Kidney (tissue), 14 donors: Measurements from ENCODE around the gene ORMDL1. TPM values are rescaled to one million over a fixed set of nuclear protein-coding genes. Genes with fewer than 3 reads are reported as not detected.

Source experiments
- DNase-seq, 5 donors: peaks; one replicate each; pipeline ENCODE4 v3.0.0-alpha.2; 2013 to 2020
- FAIRE-seq: peaks from 2 replicates; lab custom pipeline; 2012; peaks lifted over from hg19 to GRCh38; lab: Jason Lieb, UNC
- H3K27ac ChIP-seq, 2 donors: one replicate each; pipeline ENCODE4 v1.7.0; 2013; ENCODE audit warnings: low read depth in 2 of 2, low read length in 2 of 2, inconsistent platforms in 1 of 2
- H3K27me3 ChIP-seq: one replicate; pipeline ENCODE4 v1.7.1; 2013; ENCODE audit warnings: low read length, inconsistent platforms; ENCODE audit not compliant: control insufficient read depth, insufficient read depth
- H3K36me3 ChIP-seq, 3 donors: one replicate each; pipeline versions ENCODE4 v1.7.0 to v1.7.1; 2013; ENCODE audit warnings: low read length in 3 of 3, control low read depth in 1 of 3, inconsistent platforms in 1 of 3; ENCODE audit not compliant: insufficient read depth in 3 of 3, control insufficient read depth in 2 of 3
- H3K4me1 ChIP-seq, 3 donors: one replicate each; pipeline versions ENCODE4 v1.7.0 to v1.7.1; 2013; ENCODE audit warnings: low read length in 3 of 3, inconsistent platforms in 1 of 3, low read depth in 1 of 3; ENCODE audit not compliant: control insufficient read depth in 2 of 3, insufficient read depth in 2 of 3
- H3K4me3 ChIP-seq, 3 donors: one replicate each; pipeline versions ENCODE4 v1.7.0 to v1.8.1; 2013; ENCODE audit warnings: low read length in 3 of 3, control low read depth in 1 of 3, inconsistent platforms in 1 of 3
- H3K9ac ChIP-seq, 3 donors: one replicate each; pipeline versions ENCODE4 v1.7.0 to v1.7.1; 2013; ENCODE audit warnings: low read length in 3 of 3, control low read depth in 1 of 3, inconsistent platforms in 1 of 3
- H3K9me3 ChIP-seq, 3 donors: one replicate each; pipeline versions ENCODE4 v1.7.0 to v1.7.1; 2013; ENCODE audit warnings: low read length in 3 of 3, control low read depth in 1 of 3, inconsistent platforms in 1 of 3; ENCODE audit not compliant: control insufficient read depth in 2 of 3, insufficient read depth in 1 of 3
- intact Hi-C: fragments of 100-400 bp; cut with DNase I; formaldehyde crosslinking; loops from one replicate; pipeline ENCODE4 v1.11.1; 2022
- polyA plus RNA-seq: library from polyadenylated mRNA; stranded (reverse); fragments of 350-450 nt; fragmentation: Illumina TruSeq; extraction: RNeasy Lipid Tissue Mini Kit (QIAGEN cat#74804); gene quantifications from one replicate; pipeline ENCODE4 v1.2.3, GENCODE V29; 2014; ENCODE audit warnings: low read depth, low replicate concordance; ENCODE audit not compliant: insufficient read depth
- total RNA-seq: library from RNA; stranded (reverse); fragmentation: NEBNext Ultra II Directional; extraction: Animal tissue kit (Norgen Biotek cat#: 25700); gene quantifications from one replicate; pipeline ENCODE4 v1.2.1, GENCODE V29; 2021
- TF ChIP-seq, protein P1 (sequence below): IDR thresholded peaks from 3 replicates; pipeline ENCODE4 v1.5.1; 2012; ENCODE audit warnings: mild to moderate bottlenecking, moderate library complexity, borderline replicate concordance; ENCODE audit not compliant: insufficient read depth; ENCODE audit errors: extremely low read depth
- donor health status: control.
- donor health status: control.
- donor health status: control.
- donor health status: control.
- donor health status: control.
- donor health status: DM: yes; HTN: yes; CAD: no.
- donor health status: Normal renal cell carcinoma (clear cell type).

Gene ORMDL1
- total and polyA plus RNA-seq, 2 donors from 2014 or later: 53.2 to 61.2 TPM

DNA sequence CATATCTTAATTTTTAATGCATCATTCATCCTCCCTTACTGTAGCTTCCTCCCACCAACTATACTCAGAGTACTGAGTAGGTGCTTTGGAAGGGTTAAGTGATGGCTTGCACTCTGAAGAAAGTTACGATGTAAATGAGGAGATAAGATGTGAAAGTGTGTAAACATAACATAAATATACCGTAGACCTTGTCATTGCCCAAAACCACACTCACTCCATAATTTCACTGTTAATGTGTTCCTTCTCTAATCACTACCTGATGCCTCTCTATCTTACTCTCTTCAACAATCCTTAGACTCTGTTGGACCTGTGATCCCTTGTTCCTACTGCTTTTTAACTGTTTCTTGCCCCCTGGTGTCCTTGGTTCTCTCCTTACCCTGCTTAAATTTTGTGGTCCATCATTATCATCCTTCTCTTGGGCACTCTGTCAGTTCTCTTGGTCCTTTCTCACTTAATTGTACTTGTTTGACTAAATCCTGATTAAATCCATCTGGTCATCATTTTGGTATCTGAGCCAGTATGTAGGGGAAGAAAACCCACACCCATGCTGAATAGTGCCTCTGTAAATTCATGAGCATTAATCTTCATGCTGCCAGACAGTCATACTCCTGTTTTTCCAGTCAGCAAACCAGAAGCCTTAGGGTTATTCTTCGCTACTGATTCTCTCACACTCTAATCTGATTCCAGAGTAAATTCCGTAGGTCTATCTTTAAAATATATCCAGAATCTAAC is 45.1 kb upstream of the ORMDL1 start:
- H3K27me3 ChIP-seq: no peaks in the 10 kb centered on the region
- no peaks in the 10 kb centered on the region for H3K4me1 ChIP-seq
- intact Hi-C loops: no loop called here
- peak in 1 of 5 donors; percentile 25 for DNase-seq
- TF ChIP-seq, protein P1, sequence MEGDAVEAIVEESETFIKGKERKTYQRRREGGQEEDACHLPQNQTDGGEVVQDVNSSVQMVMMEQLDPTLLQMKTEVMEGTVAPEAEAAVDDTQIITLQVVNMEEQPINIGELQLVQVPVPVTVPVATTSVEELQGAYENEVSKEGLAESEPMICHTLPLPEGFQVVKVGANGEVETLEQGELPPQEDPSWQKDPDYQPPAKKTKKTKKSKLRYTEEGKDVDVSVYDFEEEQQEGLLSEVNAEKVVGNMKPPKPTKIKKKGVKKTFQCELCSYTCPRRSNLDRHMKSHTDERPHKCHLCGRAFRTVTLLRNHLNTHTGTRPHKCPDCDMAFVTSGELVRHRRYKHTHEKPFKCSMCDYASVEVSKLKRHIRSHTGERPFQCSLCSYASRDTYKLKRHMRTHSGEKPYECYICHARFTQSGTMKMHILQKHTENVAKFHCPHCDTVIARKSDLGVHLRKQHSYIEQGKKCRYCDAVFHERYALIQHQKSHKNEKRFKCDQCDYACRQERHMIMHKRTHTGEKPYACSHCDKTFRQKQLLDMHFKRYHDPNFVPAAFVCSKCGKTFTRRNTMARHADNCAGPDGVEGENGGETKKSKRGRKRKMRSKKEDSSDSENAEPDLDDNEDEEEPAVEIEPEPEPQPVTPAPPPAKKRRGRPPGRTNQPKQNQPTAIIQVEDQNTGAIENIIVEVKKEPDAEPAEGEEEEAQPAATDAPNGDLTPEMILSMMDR: no peak
- H3K27ac ChIP-seq: no peak overlapping the region
- H3K4me3 ChIP-seq: no peak overlapping the region
- no peaks in the 10 kb centered on the region for H3K36me3 ChIP-seq
- H3K9me3 ChIP-seq: no peaks in the 10 kb centered on the region
- H3K9ac ChIP-seq: no peak overlapping the region
- no peak for FAIRE-seq

DNA sequence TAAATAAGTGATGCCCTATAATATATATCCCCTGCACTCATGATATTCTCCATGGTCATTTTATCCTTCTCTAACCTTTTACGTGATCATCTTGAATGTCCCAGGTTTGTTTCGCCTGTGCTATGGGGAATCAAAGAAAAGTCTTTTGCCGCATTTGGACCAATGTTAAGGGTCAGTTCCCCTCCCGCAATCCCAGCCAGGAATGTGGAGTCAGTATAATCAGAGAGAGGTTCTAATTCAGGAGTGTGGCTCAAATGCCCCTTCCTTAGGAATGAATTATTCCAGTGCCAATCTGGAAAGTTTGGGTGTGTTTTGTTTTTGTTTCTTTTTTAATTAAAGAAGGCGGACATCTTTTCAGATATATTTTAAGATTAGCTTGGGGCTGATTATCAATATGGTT is 41.9 kb upstream of the ORMDL1 start:
- intact Hi-C loops: no loop called here
- TF ChIP-seq, protein P1: no peak
- Histone ChIP-seq H3K27me3 (no peaks in the 10 kb centered on the region), H3K4me3 (no peak overlapping the region), H3K9ac (no peak overlapping the region), H3K4me1 (no peaks in the 10 kb centered on the region), H3K36me3 (no peaks in the 10 kb centered on the region), H3K9me3 (no peaks in the 10 kb centered on the region), H3K27ac (no peak overlapping the region)
- DNase-seq (no peak), FAIRE-seq (no peak)

DNA sequence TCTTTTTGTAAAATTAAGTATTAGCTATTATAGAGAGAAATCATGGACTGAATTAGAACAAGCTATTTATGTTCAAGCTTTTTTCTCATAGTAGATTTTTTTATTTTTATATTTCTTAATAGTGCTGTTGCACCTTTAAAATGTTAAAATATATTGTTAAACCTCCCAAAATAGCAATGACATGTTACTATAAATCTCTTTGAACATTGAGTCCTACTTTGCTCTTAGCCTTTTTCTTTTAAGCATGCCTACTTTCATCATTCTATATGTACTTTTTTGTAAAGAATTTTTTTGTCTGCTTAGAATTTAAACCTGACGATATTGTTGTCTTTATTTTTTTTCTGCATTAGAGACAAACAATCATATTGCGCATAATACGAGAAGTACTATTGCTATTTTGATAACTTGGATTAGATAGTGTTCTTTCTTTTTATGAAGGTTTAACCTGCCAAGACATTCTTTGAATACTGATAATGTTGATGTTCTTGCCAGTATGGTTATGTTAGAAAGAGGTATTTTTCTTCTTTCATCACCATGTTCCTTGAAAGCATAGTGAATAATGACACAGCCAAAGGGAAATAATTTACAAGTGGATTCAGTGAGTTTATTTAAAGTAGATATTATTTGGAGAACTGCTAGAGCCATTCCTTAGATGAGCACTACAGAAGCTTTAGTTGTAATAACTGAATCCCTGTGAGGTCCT is 40.7 kb upstream of the ORMDL1 start:
- FAIRE-seq: peak; percentile 57
- no peak overlapping the region for H3K27ac ChIP-seq

More for the DNA sequence above, 40.7 kb upstream of the ORMDL1 start:
- H3K9me3 ChIP-seq: no peaks in the 10 kb centered on the region
- H3K36me3 ChIP-seq: no peaks in the 10 kb centered on the region
- H3K4me1 ChIP-seq: no peaks in the 10 kb centered on the region
- DNase-seq: no peak
- TF ChIP-seq, protein P1: no peak
- no peak overlapping the region for H3K4me3 ChIP-seq
- intact Hi-C loops: no loop called here
- no peaks in the 10 kb centered on the region for H3K27me3 ChIP-seq
- H3K9ac ChIP-seq: no peak overlapping the region
